HG03439 (cell line): Measurements from ENCODE around the gene WDR72.

Experiments
- ATAC-seq: cut with Tn5 transposase; IDR thresholded peaks from one replicate; pipeline ENCODE4 v1.9.1; 2021; ENCODE audit warnings: mild to moderate bottlenecking, moderate library complexity; ENCODE audit not compliant: unreplicated experiment

The WDR72 gene

GRCh38 chr15:53470743-53471142 is 288.7 kb downstream of the WDR72 start:
- no peak for ATAC-seq

GRCh38 chr15:53469422-53469821 is 290.0 kb downstream of the WDR72 start:
- no peak for ATAC-seq
